Stimulated activated CD8-positive, alpha-beta memory T cell treated with anti-CD3 and anti-CD28 coated beads, Interleukin-4, amount 100 ng/mL, for 48 hours (primary cell): ENCODE results near the gene KANK4.

Source experiments
- DNase-seq: peaks from one replicate; pipeline ENCODE4 v3.0.0-alpha.2; 2020

KANK4 gene

DNA sequence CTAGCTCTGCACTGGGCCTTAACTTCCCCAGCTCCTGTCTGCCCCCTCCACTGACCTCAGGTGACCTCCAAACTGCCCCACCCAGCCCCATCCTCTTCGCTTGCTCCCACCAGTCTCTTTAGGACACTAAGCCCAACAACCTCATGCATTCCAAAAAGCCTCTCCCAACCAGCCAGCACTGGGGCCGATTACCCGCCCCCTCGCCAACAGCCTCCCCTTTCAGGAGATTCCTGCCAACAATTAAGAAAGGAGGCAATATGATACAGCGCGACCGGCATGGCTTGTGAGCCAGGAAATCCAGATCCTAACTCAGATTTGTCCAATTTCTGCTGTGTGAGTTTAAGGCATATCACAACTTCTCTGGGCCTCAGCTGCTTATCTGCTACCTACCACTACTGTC is 14.7 kb downstream of the KANK4 start:
- DNase-seq, result no peak

DNA sequence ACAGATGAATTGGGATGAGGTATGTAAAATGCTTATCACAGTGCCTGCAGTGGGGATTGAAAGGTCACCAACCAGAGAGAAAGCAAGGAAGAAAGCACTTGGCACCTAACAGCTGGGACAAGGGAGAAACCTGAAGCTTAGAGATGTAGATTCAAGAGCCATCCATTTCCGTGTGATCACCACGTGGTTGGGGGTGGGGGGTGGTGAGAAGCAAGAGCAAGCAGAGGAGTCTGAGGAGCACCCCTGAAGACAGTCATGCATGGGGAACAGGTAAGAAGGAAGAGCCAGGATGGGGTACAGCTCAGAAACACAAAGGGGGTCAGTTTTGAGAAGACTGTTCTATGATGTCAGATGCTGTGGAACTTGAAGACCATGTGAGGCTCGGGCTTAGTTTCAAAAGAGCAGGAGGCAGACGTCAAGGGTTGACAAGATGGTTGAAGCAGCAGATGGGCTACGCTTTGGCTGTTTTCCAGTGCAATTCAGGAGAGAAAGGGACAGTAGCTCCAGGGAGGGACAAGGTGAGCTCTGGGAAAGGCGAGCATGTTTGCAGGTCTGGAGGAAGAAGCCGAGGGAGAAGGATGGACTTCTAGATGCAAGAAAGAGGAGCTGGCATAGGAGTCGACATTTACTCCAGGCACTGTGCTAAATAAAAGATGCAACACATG is 17.4 kb downstream of the KANK4 start:
- no peak for DNase-seq

GRCh38 chr1:62299426-62300200 is 19.6 kb downstream of the KANK4 start:
- DNase-seq, result no peak

- DNase-seq, result no peak
Observed at GRCh38 chr1:62295921-62296491, 23.2 kb downstream of the KANK4 start.

DNA sequence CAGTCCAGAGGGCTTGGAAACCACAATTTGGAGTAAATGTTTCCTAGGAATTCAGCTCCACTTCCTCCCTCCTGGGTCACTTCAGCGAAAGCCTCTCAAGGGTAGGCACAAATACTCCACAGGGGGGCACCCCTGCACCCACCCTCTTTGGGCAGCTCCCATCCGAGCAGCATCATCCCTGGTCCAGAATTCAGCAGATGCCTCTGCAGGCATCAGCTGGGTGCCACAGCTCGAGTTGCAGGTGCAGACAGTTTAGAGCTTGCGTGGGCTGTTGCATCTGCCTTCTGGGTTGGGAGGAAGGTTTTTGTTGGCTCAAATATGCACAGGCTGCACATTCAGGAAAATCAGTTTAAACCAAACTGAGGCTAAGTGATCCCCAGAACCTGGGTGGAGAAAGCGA is 25.0 kb downstream of the KANK4 start:
- peak; percentile 32 for DNase-seq

DNA sequence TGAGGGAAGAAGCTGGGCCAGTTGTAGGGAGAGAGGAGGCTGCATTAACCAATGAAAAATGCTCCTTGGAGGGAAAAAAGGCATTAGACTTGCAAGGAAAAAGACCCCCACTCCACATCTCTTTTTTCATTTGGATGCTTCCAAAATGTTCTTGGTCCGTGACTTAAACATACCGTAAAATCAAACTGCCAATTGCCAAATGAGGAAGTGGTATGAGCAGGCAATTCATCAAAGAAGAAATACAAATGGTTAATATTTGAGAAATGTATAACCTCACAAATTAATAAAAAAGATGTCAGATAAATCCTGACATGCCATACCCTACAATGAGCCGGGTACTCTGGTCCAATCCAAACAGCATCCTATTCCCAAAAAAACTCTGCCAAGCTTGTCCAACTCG is 30.6 kb downstream of the KANK4 start:
- no peak for DNase-seq

GRCh38 chr1:62288224-62288623 is 31.0 kb downstream of the KANK4 start:
- DNase-seq, result no peak

GRCh38 chr1:62286786-62287224 is 32.4 kb downstream of the KANK4 start:
- no peak for DNase-seq

- DNase-seq, result no peak
Observed at GRCh38 chr1:62285984-62286785, 33.0 kb downstream of the KANK4 start.

GRCh38 chr1:62285440-62285839 is 33.8 kb downstream of the KANK4 start:
- DNase-seq, result no peak

DNA sequence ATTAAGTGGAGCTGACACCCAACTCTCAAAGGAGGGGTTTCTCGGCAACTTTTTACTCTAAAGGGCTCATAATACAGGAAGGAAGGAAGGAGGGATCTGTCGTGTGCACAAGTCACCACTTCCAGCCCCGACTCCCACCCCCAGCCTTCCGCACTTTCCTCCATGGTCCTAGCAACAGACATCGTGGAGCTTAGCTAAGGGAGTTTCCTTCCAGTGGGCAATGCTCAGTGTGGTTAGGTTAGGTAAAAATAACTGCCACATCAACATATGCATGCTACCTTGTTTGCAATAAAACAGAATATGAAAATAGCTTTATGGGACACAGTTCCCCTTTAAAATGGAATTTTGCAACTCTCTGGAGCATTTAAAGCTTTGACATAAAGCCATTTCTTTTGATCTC is 35.2 kb downstream of the KANK4 start:
- DNase-seq, result no peak

GRCh38 chr1:62282909-62283755 is 36.1 kb downstream of the KANK4 start:
- no peak for DNase-seq

GRCh38 chr1:62281922-62282555 is 37.2 kb downstream of the KANK4 start:
- DNase-seq, result no peak

DNA sequence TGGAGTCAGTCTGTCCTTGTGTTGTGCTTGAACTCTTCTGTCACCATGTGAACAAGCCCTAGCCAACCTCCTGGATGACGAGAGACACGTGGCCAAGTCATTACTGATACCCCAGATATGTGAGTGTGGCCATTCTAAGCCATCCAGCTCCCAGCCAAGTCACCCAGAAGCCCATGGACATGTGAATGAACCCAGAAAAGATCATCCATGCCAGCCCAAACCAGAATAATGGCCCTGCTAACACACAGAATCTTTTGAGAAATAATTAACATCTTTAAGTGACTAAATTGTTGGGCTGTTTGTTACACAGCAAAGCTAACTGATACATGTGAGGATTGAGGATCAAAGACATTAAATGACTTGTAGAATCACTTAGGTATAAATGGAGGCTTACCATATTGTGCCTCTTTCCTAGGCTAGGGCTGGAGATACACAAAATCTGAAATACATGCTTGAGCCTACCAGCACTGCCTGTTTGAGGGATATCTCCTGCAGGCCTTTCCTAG is 38.2 kb downstream of the KANK4 start:
- DNase-seq, result no peak

- no peak for DNase-seq
Observed at GRCh38 chr1:62280150-62280549, 39.1 kb downstream of the KANK4 start.

DNA sequence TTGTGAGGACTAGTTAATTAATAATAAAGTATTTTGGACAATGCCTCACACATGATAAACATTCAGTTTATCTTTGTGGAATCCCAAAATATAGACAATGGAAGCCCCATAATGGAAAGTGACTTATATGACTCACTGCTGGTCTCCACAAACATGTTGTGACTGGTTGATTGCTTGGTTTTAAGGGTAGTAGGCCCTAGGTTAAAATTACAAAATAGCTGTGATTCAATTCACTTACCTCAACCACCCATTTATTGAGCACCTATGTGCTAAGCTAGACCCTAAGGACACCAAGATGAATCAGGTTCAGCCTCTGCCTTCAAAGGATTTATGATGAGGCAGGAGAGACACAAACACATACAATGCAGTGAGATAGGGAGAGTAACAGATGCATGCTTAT is 42.4 kb downstream of the KANK4 start:
- no peak for DNase-seq

- DNase-seq, result no peak
Observed at GRCh38 chr1:62274496-62275485, 44.4 kb downstream of the KANK4 start.

GRCh38 chr1:62273953-62274352 is 45.3 kb downstream of the KANK4 start:
- DNase-seq, result no peak

DNA sequence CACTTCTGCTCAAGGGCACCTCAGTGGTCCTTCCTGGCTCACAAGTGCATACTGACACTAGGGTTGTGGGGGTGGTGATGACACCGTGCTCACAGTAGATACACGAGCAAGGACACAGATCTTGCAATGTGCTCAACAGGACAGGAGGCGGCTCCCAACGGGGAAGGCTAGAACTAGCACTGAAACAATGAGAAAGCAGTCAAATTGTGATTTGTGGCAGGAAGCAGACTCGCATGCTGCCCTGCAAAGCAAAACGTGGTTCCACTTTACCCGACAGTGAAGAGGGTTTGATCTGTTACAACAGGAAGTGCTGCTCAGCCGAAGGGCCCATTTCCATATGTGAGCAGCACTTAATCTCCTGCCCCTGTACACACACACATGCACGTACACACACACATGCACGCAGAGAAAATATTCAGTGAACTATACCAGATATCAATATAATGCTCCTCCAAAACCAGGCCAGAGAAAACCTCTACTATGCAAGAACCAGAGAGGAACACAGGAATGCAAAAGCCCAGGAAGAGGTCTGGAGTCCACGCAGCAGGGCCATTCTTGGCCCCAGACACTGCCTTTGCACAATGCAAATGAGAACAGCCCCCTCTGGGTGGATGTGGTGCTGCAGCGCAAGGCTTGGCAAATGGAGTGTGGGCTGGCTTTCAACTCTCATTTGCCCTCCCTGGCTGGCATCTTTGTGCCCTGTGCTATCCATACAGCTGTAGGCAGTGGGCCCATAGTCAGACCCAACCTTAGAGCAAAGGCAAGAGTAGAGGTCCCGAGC is 47.1 kb downstream of the KANK4 start:
- peak; percentile 51 for DNase-seq

DNA sequence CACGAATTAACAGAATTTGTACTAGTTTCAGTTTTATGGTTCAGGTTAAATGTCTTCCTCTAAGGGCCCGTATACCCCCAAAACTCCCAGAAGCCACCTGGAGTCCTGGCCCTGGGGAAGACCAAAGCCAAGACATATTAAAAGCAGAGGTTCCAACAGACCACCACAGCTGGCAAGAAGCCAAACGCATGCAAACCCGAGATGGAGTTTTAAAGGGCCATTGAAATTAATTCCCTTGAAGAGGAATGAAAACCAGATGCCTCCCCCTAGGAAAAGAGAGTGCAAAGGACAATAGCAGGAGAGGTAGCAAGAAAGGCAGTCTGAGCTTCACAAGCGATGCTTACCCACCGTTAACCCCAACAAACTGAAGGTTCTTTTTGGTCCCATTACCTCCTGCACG is 48.1 kb downstream of the KANK4 start:
- DNase-seq, result no peak
